ENCODE data around the gene ZNF263. TPM values are rescaled to one million over a fixed set of nuclear protein-coding genes. Genes with fewer than 3 reads are reported as not detected.

The ZNF263 gene
- 84.0 and 94.6 TPM in 2 replicates for polyA plus RNA-seq (2014; cell fraction: cytosol; rRNA removed)
- 95.6 and 96.7 TPM in 2 replicates for polyA plus RNA-seq (2014; cell fraction: nucleus; rRNA removed)

DNA sequence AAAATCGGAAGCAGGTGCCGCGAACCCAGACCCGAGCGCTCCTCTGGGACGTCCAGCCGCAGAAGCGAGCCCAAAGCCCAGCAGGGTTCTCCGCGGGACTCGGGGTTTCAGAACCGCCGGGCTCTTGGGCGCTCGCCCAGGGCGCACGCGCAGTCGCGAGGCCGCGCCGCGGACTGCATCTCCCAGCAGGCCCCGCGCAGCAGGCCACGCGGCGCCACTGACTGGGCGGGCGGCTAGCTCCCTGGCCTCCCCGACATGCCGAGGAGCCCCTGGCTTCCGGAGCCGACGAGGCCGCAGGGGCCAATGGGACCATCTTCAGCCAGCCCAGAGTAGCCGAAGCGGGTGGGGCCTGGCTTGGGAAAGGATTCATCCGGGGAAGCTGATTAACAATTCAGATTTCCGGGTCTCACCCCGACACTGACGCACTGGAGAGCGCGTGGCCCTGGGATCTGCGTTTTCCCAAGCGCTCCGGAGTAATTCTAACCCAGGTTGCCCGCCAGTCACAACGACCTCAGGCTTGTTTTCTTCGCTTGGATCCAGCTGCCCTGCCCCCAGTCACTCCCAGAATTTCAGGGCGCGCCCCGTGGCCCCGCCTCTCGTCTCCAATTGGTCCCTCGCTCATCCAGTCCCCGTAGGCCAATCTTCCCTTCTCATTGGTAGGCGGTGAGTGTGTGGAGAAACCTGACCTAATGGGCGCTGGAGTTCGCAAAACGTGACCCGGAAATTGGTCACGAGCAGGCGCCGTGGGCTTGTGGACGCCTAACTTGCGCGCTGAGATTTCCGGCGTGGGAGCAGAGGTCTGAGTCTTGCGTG lies at the start of gene ZNF263:
Gene ZNF263 (plus strand): TSS at position 762 of the 813 bp plus-strand sequence. CDS start 328 bp downstream, outside the sequence.
- peak; percentile 97 for DNase-seq (ENCODE audit: low spot score)

DNA sequence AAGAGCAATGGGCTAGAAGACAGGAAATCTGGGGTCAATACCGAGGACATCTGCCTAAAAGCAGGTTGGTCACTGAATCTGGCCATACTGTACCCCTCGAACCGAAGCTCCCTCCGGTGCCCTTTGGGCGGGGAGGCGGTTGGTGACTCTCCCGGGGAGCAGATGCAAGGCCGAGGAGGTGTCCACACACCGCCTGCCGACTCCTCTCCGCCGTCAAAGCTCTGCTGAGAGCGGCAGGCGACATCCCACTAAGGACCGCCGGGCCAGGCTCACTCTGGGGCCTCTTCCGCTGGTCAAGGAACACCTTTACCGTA lies 48.8 kb upstream of the ZNF263 start:
- no peak for DNase-seq (ENCODE audit: low spot score)

DNA sequence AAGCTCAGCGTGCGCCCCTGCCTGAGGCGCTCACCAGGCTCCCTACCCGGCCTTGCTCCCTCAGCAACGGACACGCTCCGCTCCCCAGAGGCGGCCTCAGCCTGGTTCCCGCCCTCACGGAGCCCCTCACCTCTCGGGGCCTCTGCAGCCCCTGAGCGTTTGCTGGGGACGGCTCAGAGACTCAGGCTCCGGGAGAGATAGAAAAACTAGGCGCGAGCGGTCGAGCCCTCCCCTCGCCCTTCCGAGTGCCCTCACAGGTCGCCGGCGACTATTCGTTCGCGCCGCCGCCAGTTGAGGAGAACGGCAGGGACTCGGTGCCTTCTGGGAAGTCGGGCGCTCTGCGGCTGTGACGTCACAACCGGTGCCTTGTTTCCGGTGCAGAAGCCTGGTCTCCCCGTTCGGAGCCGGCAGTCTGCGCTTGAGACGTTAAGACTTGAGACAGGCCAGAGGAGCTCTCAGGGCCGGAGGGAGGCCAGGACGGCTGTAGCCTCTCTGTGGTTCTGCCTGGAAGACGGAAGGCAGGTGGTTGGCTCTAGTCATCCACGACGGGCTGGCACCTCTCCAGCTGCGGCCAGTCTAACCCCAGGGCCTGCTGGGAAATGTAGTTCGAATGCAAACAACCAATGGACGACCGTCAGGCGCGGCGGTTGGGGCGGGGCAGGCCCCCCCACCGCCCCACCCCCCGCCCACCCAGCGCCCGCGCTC lies 48.3 kb upstream of the ZNF263 start, which contains the start of gene ZNF200:
Gene ZNF200 (minus strand): TSS at position 302 of the 705 bp plus-strand sequence. CDS start 1,403 bp downstream, outside the sequence.
- DNase-seq (ENCODE audit: low spot score): peak; percentile 94

DNA sequence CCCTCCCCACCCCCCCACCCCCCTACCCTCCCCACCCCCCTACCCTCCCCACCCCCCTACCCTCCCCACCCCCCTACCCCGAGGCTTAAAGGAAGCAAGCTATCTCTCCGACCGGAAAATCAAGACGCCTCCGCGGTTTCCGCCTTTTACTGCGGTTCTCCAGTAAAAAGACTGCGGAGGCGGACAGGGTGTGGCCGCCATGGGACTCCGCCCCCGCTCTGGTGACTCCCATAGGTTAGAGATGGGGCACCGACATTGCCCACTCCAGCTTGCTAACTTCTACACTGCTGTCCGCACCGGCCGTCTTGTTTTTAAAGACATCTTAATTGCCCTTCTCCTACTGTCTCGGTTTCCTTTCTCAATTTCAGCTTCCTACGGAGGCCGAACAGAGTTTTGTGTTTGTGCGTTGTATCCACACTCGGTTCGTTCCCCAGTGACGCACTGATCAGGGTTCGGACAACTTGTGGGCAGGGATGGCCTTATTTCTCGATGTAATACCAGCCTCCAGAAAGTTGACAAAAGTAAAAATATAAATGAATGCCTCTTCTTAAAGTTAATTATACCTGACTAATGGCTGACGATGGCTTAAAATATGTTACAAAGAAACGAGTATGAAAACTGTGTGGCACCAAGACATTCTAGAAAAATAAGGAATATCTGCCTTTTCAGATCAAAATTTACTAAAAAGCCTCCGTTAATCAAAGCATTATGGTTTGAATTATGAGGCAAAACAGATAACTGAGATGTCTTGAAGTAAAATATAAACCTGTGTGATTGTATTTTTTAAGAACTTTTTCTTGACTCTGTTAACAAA lies 47.2 kb upstream of the ZNF263 start:
- no peak for DNase-seq (ENCODE audit: low spot score)

DNA sequence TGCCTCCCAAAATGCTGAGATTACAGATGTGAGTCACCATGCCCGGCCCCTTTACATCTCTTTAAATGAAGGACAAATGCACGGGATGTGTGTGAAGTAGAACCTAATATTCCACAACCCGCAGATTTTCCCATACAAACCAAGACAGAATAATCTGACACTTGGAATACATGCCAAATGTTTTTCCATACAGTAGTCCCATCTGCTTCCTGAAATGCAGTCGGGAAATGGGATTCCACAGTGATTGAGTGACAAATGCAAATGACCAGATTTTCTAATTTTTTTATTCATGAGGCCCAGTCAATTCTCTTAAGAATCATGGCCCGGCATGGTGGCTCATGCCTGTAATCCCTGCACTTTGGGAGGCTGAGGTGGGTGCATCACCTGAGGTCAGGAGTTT lies 41.5 kb upstream of the ZNF263 start:
- DNase-seq (ENCODE audit: low spot score): no peak

DNA sequence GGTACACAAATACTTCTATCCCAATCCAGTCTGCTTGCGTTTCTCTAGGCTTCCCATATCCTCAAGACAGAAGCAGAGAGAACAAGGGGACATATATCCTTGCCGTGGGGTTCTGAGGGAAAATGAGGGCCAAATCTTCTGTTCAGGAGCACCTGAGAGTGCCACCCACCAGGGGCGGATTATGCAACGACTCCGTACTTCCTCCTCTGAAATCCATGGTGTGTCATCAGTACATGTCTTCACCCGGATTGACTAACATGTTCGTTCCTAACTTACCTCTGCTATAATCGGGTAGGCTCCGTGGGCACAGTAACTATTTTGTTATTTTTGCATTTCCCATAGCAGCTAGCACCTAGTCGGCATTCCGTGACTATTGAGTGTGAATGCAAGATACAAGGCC lies 40.6 kb upstream of the ZNF263 start:
- DNase-seq (ENCODE audit: low spot score): no peak

DNA sequence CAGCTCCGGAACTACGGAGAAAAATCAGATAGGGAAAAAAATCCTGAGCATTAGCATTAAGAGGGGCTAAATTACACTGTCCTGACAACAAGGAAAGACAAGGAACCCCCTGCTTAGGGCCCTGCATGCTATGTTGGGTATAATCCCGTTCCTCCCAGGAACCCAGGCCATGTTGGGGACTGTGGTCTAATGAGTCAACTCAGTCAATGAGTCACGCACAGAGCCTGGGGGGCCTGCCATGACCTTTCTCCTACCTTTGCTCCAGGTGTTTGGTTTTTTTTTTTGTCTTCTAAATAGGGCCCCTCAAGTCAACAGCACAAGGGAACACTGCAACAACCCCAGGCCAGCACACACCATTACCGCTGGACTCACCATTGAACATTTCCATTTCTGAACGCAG lies 39.4 kb upstream of the ZNF263 start:
- DNase-seq (ENCODE audit: low spot score): no peak

DNA sequence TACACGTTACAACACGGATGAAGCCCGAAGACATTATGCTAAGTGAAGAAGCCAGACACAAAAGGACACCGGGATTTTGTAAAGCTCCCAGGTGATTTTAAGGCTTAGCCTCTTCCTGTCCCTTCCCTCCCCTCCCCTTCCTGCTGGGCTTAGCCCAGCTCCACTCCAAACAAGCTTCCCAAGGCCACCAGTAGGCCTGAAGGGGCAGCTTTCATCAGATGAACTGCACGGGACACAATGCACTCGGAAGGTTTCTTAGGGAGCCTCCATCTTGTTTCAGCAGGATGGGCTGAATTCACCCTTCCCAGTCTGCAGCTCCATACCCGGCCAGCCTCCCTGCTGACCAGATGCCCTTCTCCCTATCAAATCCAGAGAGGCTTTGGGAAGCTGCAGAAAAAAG lies 37.3 kb upstream of the ZNF263 start:
- no peak for DNase-seq (ENCODE audit: low spot score)

DNA sequence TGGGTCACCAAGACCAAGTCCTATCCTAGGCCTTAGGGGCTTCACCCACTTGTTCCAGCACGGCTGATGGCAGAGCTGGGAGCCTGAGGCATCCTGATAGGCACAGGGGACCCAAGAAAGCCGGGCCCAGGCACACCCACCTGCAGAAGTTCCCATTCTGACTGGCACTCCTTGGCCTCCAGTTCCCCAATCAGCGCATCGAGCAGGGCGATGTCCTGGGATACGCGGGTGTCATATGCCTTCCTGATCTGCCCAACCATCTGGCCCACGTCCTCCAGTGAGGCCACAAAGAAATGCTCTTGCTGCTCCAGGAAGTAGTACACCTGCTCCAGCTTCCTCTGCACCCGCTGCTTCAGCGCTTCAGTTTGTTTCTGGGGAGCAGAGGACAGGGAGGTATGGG lies 36.4 kb upstream of the ZNF263 start:
- no peak for DNase-seq (ENCODE audit: low spot score)

DNA sequence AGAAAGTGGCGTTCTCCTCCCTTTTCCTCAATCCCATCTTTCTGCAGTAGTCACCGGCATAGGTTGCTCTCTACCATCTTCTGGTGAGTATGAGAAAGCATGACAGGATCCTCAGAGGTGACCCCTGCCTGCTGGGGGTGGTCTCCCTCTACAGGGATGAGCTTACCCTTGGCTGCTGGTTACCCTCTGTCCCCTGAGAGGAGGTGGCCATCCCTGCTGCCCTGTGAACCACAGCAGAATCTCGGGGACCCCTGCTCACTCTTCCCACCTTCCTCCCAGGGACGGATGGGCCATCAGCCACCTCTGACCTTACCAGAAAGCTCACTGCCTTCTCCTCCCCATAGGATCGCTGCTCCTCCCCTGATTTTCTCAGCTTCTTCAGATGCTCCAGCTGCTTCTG lies 34.7 kb upstream of the ZNF263 start:
- no peak for DNase-seq (ENCODE audit: low spot score)

DNA sequence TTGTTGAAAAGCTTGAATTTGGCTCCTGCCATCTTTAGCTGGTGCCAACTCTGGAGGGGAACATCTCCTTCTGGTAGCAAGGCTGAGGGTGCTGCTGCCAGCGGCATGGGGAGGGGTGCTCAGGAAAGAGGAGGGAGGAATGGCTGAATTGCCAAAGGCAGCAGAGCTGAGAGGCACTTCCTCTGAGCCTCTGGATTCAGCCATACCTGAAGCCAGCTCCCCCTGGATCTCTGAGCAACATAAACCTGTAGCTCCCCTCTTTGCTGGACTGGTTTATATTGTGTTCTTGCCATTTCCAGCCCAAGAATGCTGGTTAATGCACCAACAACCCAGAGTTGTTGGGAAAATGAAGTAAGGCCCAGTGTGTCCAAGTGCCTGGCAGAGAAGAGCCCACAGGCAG lies 34.3 kb upstream of the ZNF263 start:
- no peak for DNase-seq (ENCODE audit: low spot score)

DNA sequence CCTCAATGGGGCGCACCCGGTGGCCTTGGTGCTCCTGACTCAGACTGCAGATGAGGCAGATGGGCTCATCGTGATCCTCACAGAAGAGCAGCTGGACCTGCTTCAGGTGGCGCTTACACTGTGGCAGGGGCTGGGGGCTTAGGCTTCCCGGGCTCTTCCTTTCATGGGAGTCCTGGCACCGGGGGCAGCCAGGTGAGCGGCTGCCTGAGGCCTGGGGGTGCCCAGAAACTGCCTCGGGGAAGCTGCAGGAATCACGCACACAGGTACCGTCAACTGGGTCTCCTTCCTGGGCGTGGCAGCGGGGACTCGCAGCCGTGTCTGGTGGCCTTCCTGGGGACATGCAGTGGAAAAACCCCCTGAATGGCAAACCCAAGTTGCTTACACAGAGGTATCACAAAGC lies 33.8 kb upstream of the ZNF263 start:
- DNase-seq (ENCODE audit: low spot score): no peak

DNA sequence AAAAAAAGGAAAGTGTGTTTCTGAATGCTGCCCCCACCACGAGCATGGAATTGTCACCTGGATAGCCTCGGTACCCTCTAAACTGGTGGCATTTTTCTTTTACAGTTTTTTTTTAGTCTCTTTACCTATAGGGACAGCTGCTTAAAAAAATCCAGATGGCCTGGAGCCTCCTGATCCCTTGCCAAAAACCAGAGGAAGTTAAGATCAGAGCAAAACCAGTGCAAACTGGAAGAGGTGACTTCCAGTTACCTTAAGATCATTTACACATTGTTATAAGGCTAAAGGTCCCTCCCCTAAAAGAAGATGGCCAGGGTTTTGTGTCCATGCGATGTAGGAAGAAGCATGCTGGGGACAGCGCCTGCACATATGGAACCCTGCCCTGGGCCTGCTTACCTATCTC lies 30.3 kb upstream of the ZNF263 start:
- no peak for DNase-seq (ENCODE audit: low spot score)

DNA sequence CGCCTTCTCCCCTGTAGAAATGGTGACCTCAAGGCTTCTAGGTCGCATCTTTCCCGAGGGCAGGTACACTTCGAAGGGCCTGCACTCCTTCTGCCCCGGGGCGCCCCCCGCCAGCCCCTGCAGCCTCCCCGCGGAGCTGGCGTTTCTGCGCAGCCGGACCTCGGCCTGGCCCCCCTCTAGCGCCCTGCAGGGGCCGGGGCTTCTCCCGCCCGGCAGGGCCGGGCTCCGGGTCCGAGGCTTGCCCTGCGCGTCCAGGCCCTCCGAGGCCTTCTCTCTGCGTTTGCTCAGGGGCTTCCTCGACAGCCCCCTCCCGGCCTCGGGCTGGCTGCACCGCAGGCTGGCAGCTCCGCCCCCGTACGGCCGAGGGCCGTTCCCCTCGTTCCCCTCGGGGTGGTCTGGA lies 29.0 kb upstream of the ZNF263 start:
- no peak for DNase-seq (ENCODE audit: low spot score)

DNA sequence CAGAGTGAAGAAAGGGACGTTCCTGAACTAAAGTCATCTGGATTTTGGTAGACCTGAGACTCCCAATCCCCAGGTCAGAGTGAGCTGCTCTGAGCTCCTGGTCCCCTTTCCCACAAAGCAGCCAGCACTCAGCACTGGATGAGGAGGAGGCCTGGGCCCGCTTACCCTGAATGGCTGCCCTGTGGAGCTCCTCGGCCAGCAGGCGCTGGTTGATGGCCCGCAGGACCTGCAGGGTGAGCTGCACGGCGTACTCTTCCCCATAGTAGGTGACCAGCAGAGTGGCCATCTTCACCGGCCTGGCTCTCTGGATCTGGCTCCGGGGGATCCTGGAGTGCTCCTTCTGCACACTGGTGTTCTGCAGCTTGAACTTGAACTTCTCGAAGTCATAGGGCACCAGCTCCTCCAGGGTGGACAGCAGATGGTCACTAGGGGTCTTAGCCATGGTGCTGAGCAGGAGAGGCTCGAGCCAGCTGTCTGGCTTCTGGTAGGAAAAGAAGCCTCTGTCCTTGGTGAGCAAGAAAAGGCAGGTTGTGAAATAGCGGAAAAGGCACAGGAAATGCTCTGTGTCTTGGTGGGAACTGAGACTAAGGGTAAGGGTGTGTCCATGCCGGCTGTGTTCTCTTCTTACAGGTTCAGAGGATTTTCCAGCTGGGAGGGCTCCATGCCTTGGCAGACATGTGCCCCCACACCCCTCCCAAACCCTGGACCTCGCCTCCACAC lies 27.0 kb upstream of the ZNF263 start, which contains the start of gene MEFV:
Gene MEFV (minus strand): TSS at position 488 of the 720 bp plus-strand sequence. CDS start 46 bp downstream, at position 442.
- no peak for DNase-seq (ENCODE audit: low spot score)

DNA sequence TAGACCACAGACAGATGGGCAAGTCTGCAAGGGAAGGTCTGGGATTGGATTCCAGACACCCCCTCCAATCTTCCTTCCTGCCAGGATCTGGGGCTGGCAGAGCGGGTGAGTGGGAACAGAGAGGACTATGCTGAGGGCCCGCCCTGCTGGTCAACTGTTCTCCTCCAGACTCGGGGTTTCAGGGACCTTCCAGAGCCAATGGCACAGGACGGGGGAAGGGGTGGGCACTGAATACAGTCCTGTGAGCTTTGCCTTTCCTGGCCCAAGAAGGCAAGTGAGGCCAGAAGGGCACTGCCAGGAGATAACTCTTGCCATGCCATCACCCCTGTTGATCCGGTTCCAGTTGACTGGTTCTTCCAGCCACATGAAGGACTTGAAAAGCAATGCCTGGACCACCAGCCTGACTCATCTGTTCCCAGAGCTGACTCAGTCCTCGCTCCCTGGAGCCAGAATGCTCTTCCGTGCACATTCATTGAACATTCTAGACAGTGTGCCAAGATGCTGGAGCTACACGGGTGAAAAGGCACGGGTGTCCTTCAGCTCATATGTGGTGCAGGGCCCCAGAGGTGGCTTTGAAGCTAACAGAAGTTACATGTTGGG lies 26.3 kb upstream of the ZNF263 start:
- DNase-seq (ENCODE audit: low spot score): no peak

DNA sequence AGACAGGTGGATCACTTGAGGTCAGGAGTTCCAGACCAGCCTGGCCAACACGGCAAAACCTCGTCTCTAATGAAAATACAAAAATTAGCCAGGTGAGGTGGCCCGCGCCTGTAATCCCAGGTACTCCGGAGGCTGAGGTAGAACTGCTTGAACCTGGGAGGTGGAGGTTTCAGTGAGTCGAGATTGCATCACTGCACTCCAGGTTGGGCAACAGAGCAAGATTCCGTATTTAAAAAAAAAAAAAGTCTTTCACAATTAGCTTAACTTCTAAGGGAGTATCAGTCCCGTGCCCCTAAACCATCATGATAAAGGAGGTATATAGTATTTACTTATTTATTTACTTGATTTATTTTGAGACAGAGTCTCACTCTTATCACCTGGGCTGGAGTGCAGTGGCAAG lies 23.5 kb upstream of the ZNF263 start:
- no peak for DNase-seq (ENCODE audit: low spot score)

DNA sequence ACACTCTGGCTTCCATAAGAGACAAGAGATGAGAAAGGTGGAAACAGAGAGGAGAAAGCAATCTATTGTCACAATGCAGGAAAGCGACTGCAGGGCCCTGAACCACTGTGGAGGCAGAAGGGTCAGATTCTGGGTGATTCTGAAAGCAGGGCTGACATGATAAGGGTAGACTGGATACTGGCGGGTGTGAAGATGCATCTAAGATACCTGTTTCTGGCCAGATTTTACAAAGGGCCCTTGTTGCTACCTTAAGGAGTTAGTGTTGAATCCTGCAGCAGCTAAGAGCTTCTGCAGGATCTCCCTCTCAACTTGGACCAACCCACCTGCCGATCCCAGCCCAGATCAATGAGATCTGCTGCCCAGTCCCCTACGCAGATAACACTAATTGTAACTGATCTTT lies 20.8 kb upstream of the ZNF263 start:
- DNase-seq (ENCODE audit: low spot score): no peak

DNA sequence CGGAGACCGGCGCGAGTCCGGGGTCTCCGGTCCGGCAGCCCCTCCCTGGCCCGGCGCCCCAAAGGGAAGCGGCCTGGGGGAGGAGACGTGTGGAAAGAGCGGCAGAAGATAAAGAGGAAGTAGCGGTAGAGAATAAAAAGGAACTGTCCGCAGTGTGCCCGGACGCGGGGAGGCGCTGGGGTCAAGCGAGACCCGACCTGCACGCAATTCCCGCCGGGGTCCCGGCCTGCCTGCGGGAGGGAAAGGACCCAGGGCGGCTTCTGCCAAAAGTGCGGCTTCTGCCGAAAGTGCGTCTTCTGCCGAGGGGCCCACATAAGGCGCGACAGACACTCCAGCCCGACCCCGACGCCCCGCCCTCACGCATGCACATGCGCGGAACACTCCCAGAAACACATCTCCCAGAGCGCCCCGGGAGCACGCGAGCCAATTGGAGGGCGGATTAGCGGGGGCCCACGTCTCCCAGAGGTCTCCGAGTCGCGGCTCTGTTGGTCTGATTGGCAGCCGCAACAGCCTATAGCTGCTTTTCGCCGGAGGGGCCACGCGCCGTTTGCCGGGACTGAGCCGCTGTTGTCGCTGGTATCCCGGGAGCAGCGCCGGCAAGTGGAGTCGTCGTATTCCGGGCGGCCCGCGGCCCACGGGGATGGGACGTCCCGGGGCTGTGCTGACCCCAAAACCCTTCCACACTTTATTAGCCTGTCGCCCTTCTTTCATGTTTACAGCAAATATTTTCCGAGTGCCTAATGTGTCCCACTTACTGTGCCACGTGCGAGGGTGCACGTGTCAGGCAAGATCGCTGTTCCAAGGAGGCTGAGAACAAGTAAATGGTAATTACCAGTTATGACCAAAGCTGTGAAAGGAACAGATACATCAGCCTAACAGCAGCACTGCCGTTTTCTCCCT lies 18.9 kb upstream of the ZNF263 start:
- peak; percentile 98 for DNase-seq (ENCODE audit: low spot score)
